Measurements from ENCODE around the gene CDC42BPB.

- no peak for TF ChIP-seq CTCF (IDR thresholded peaks at IDR 0.05)
- no peak for TF ChIP-seq REST (IDR thresholded peaks at IDR 0.05; ENCODE audit: insufficient read depth in 1 of 2, low read depth in 2 of 2, low read length in 1 of 2)
Observed at GRCh38 chr14:103016071-103016470, 41.3 kb downstream of the CDC42BPB start.

All from Panc1 (cell line).